Femur (tissue), 1 donor: Measurements from ENCODE around the gene SERPINB5.
"Not testable (repeated sequence)": the region's sequence is repeated elsewhere in the genome, so short reads cannot be mapped to it uniquely, and the experiment has no call there.

Source experiments
- DNase-seq: peaks from one replicate; pipeline ENCODE4 v3.0.0-alpha.2; 2017

Gene SERPINB5

GRCh38 chr18:63476668-63477067 lies at the start of gene SERPINB5:
SERPINB5 (plus strand) TSS chr18:63476958; CDS start chr18:63484429, 7,471 bp downstream.
- DNase-seq: no peak

GRCh38 chr18:63427558-63427957 lies 49.2 kb upstream of the SERPINB5 start:
- DNase-seq: no peak

GRCh38 chr18:63430526-63430925 lies 46.2 kb upstream of the SERPINB5 start:
- DNase-seq: no peak

GRCh38 chr18:63431180-63431579 lies 45.6 kb upstream of the SERPINB5 start:
- no peak for DNase-seq

- no peak for DNase-seq
These were observed 43.4 kb upstream of the SERPINB5 start for GRCh38 chr18:63433334-63433866.

GRCh38 chr18:63438181-63438580 lies 38.6 kb upstream of the SERPINB5 start:
- DNase-seq: no peak

GRCh38 chr18:63439334-63439733 lies 37.4 kb upstream of the SERPINB5 start:
- DNase-seq: peak; percentile 62

- peak; percentile 40 for DNase-seq
These were observed 36.5 kb upstream of the SERPINB5 start for GRCh38 chr18:63440219-63440618.

- no peak for DNase-seq
These were observed 35.9 kb upstream of the SERPINB5 start for GRCh38 chr18:63440881-63441280.

- no peak for DNase-seq
These were observed 32.9 kb upstream of the SERPINB5 start for GRCh38 chr18:63443829-63444228.

GRCh38 chr18:63444580-63444979 lies 32.2 kb upstream of the SERPINB5 start:
- DNase-seq: peak; percentile 38

GRCh38 chr18:63445037-63445436 lies 31.7 kb upstream of the SERPINB5 start:
- DNase-seq: peak; percentile 32

- DNase-seq: no peak
These were observed 30.5 kb upstream of the SERPINB5 start for GRCh38 chr18:63446266-63446665.

- DNase-seq: no peak
These were observed 29.7 kb upstream of the SERPINB5 start for GRCh38 chr18:63447066-63447465.

- no peak for DNase-seq
These were observed 27.3 kb upstream of the SERPINB5 start for GRCh38 chr18:63449426-63449825.

- DNase-seq: no peak
These were observed 24.7 kb upstream of the SERPINB5 start for GRCh38 chr18:63451799-63452660.

- not testable (repeated sequence) for DNase-seq
These were observed 24.0 kb upstream of the SERPINB5 start for GRCh38 chr18:63452751-63453150.

GRCh38 chr18:63454497-63454896 lies 22.3 kb upstream of the SERPINB5 start:
- DNase-seq: no peak

GRCh38 chr18:63457977-63458376 lies 18.8 kb upstream of the SERPINB5 start:
- DNase-seq: no peak

- no peak for DNase-seq
These were observed 16.3 kb upstream of the SERPINB5 start for GRCh38 chr18:63460414-63460813.

GRCh38 chr18:63464434-63464833 lies 12.3 kb upstream of the SERPINB5 start:
- no peak for DNase-seq

GRCh38 chr18:63465059-63465458 lies 11.7 kb upstream of the SERPINB5 start:
- no peak for DNase-seq

- no peak for DNase-seq
These were observed 9.1 kb upstream of the SERPINB5 start for GRCh38 chr18:63467699-63468098.

- no peak for DNase-seq
These were observed 8.2 kb upstream of the SERPINB5 start for GRCh38 chr18:63468575-63468974.

- no peak for DNase-seq
These were observed 6.0 kb upstream of the SERPINB5 start for GRCh38 chr18:63470751-63471150.
